ENCODE results near the gene FARSB. TPM values are rescaled to one million over a fixed set of nuclear protein-coding genes. Genes with fewer than 3 reads are reported as not detected.

FARSB gene
- total RNA-seq, 1 experiment from 2014 or later, result 36.1 TPM

DNA sequence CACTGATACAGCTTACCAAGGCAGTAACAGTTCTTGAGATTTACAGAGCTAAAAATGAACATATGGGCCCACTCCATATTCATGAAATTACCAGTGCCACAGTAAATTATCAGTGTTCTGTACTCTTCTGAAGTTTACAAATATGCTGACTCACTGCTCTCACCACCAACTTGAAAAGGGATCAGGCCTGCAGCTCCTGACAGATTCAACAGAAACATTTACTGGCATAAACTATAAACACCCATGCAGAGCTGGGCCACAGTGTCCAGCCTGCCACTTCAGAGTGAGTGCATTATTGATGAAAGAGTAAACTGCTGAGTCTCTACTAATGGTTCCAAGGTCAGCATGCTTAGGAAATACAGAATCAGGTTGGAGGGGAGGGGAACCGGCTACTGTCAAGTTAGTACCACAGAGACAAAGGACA, 83.1 kb downstream of the FARSB start:
- peak in 1 of 2 experiments; percentile 54 for DNase-seq (ENCODE audit: low read depth in 1 of 2, low spot score in 2 of 2)
- Histone ChIP-seq H3K4me3 (no peak overlapping the region), H3K9me3 (replicated peaks) (no peaks in the 10 kb centered on the region), H3K4me1 (replicated peaks) (peaks cover 17% of the 10 kb centered on the region), H3K27me3 (replicated peaks) (no peaks in the 10 kb centered on the region), H3K36me3 (peaks cover 65% of the 10 kb centered on the region), H3K27ac (peak overlapping the region; percentile 31)

DNA sequence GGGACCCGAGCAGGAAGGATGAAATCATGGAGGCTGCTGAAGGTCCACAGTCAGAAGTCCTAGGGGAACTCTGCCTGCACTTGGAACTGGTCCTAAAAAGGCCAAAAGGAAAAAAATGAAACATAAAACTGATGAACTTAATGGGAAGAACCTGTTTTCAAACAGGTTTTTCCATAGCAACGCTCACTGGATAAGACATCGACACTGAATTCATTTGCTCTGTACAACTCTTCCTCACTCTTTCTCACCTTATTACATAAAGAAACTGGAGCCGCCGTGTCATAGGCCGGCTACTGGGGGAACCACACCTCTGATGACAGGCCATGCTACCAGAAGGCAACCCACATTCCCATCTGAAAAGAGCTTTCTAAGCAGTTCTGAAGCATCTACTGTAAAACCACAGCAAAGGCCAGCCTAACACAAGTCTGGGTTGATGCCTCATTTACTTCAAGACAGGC, 83.6 kb downstream of the FARSB start:
- H3K27me3 ChIP-seq (replicated peaks), result no peaks in the 10 kb centered on the region
- no peak overlapping the region for H3K4me3 ChIP-seq
- H3K27ac ChIP-seq, result peak overlapping the region; percentile 31
- no peak for DNase-seq (ENCODE audit: low read depth in 1 of 2, low spot score in 2 of 2)
- peaks cover 17% of the 10 kb centered on the region for H3K4me1 ChIP-seq (replicated peaks)
- no peaks in the 10 kb centered on the region for H3K9me3 ChIP-seq (replicated peaks)
- H3K36me3 ChIP-seq, result peaks cover 70% of the 10 kb centered on the region

DNA sequence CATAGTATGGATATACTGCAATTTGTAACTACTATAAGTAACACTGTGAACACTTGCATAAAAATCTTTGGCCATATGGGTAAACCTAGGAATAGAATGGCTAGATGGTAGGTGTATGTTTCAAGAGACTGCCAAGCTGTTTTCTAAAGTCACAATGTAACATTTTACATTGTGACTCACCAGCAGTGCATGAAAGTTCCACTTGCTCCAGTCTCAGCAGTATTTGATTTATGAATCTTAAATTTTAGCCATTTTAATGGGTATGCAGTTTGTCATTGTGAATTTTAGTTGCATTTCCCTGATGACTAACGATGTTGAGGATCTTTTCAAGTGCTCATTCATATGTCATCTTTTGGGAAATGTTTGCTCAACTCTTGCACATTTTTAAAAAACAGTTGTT, 86.1 kb downstream of the FARSB start:
- Histone ChIP-seq H3K9me3 (replicated peaks) (no peaks in the 10 kb centered on the region), H3K36me3 (peaks cover 59% of the 10 kb centered on the region), H3K27ac (no peak overlapping the region), H3K27me3 (replicated peaks) (no peaks in the 10 kb centered on the region), H3K4me1 (replicated peaks) (peaks cover 17% of the 10 kb centered on the region), H3K4me3 (no peak overlapping the region)
- no peak for DNase-seq (ENCODE audit: low read depth in 1 of 2, low spot score in 2 of 2)

DNA sequence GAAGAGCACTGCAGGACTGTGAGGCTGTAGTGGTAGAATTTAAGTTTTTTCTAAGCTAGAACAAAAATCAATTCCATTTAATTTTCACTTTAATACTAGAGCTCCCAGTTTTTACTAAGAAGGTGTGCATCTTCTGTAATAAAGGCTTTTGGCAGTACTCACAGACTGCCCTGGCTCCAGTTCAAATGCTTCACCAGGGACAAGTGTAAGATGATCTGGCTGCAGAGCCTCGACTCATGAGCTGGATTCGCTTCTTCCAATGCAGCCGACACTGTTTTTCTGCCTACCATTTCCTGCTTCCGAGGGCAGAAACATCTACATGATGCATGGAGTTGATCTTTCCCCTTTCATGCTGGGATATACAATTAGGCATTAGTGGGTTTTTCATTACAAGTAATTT, 87.0 kb downstream of the FARSB start:
- Histone ChIP-seq H3K4me1 (replicated peaks) (peaks cover 16% of the 10 kb centered on the region), H3K4me3 (no peak overlapping the region), H3K27ac (no peak overlapping the region), H3K27me3 (replicated peaks) (no peaks in the 10 kb centered on the region), H3K36me3 (peaks cover 54% of the 10 kb centered on the region), H3K9me3 (replicated peaks) (no peaks in the 10 kb centered on the region)
- DNase-seq (ENCODE audit: low read depth in 1 of 2, low spot score in 2 of 2), result no peak

DNA sequence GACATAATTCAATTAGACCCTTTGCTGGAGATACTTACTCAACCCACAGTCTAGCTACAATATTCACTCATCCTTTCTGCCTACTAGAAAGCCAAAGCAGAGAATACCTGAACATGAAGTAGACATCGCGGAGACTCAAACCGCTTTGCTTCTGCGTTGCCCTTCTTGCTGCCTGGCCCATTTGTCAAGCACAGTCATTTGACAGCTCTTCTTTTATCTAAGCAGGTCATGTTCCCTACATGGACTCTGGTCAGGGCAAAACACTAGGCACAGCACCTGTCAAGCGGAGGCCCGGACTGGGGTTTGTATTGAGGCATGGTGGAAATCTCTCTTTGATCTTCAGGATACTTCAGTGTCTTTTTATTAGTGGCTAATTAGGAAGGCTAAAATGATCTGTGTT, 89.7 kb downstream of the FARSB start:
- DNase-seq (ENCODE audit: low read depth in 1 of 2, low spot score in 2 of 2), result no peak
- no peak overlapping the region for H3K27ac ChIP-seq
- H3K4me3 ChIP-seq, result no peak overlapping the region

DNA sequence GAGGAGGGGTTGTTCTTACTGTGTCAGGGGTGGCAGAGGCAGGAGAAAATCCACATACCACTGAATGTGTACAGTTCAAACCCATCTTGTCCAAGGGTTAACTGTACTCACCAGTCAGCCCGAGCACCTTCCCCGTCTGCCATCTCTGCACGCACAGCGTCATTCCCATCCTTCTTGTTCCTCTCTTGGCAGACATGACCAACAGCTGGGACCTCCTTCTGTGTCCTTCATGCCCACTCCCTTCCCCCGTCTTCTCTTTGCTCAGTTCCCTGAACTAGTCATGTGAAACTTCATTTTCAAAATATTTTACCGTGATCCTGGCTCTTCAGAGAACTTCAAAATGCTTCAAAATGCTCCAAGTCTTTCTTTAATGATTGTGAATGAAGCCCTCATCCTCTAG, 92.0 kb downstream of the FARSB start:
- no peak for DNase-seq (ENCODE audit: low read depth in 1 of 2, low spot score in 2 of 2)
- peaks cover 20% of the 10 kb centered on the region for H3K36me3 ChIP-seq
- no peaks in the 10 kb centered on the region for H3K4me1 ChIP-seq (replicated peaks)

More for the DNA sequence above, 89.7 kb downstream of the FARSB start:
- H3K4me1 ChIP-seq (replicated peaks), result no peaks in the 10 kb centered on the region
- peaks cover 40% of the 10 kb centered on the region for H3K36me3 ChIP-seq
- no peaks in the 10 kb centered on the region for H3K27me3 ChIP-seq (replicated peaks)
- no peaks in the 10 kb centered on the region for H3K9me3 ChIP-seq (replicated peaks)

DNA sequence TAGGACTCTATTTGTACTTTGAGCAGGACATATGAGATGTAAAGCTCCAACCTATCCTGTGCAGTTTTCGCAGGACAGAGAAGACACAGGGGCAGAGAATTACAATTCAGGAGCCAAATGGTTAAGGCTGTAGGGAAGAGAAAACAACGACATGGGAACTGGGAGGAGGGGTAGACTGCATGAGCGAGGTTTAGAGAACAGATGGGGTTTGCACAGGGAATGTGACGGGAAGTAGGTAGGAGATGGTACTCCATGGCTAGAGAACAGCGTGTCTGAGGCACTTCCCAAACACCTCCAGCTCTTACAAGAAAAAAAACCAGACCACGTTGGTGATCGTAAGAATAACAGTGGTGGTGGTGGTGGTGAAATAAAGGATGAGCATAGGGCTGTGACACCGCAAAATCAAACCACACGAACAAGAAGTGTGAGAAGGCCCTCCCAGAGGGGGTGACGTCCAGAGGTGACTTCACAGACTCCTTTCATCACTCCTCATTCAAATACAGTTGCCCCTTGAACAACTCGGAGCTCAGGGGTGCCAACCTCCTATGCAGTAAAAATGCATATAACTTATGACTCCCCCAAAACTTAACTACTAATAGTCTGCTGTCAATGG, 92.7 kb downstream of the FARSB start:
- H3K9me3 ChIP-seq (replicated peaks), result no peaks in the 10 kb centered on the region
- no peak overlapping the region for H3K4me3 ChIP-seq
- H3K4me1 ChIP-seq (replicated peaks), result no peaks in the 10 kb centered on the region
- no peak for DNase-seq (ENCODE audit: low read depth in 1 of 2, low spot score in 2 of 2)
- H3K27ac ChIP-seq, result no peak overlapping the region
- H3K27me3 ChIP-seq (replicated peaks), result no peaks in the 10 kb centered on the region
- H3K36me3 ChIP-seq, result peaks cover 14% of the 10 kb centered on the region

More for the DNA sequence above, 92.0 kb downstream of the FARSB start:
- no peak overlapping the region for H3K27ac ChIP-seq
- no peak overlapping the region for H3K4me3 ChIP-seq
- no peaks in the 10 kb centered on the region for H3K9me3 ChIP-seq (replicated peaks)
- H3K27me3 ChIP-seq (replicated peaks), result no peaks in the 10 kb centered on the region

DNA sequence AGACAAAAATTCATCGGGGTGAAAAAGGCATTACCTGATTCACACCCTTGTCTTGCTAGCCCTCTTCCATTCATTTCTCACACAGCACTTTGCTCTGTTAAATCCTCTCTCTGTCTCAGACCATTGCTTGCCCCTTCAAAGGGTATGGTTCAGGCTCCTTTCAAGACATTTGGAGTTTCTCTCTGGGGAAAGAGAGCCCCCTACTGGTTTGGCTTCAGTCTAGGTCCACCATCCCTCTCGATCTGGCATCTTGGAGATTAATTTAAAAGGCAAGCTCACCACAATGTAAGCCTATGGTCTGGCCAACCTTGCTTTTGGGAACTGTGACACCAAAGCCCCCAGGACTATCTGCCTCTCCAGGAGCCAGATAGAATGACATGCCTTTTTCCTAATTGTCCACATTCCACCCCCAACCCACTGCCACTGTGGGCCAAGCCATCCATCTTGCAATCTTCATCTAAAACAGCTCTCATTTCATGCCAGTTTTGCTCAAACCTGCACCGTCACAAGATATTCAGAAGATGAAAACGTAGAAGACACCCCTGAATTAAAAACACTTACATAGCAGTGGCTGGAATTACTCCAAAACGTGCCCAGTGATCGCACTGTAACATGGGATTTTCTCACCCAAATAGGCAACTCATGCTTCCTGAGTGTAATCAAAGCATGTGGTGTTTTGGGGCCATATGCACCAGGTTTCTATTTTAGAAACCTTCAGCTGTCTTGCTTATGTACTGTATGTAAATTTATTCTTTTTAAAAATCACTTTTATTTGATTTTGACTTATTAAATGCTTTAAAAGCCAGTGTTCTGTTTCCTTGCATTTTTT, 93.9 kb downstream of the FARSB start:
- DNase-seq (ENCODE audit: low read depth in 1 of 2, low spot score in 2 of 2), result peak in 1 of 2 experiments; percentile 31
- Histone ChIP-seq H3K4me3 (no peak overlapping the region), H3K9me3 (replicated peaks) (no peaks in the 10 kb centered on the region), H3K4me1 (replicated peaks) (no peaks in the 10 kb centered on the region), H3K27me3 (replicated peaks) (no peaks in the 10 kb centered on the region), H3K27ac (no peak overlapping the region), H3K36me3 (peaks cover 3% of the 10 kb centered on the region)

DNA sequence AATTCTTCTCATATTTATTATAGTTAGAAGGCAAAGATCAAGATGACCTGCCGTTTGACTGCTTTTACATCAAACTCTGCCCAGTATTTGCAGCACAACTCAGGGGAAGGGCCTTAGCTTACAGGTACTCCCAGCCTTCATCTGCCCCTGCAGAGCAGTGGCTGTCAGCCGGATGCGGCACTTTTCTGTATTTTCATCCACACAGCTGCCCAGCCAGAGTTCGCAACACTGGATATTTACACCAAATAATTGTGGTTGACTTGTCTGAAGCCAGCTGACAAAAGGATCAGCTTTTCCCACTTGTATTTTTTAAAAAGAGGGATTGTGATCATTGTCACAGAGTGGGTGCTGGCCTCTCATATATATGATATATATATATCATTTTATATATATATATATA, 94.7 kb downstream of the FARSB start:
- no peak for DNase-seq (ENCODE audit: low read depth in 1 of 2, low spot score in 2 of 2)
- Histone ChIP-seq H3K27me3 (replicated peaks) (no peaks in the 10 kb centered on the region), H3K9me3 (replicated peaks) (no peaks in the 10 kb centered on the region), H3K36me3 (peaks cover under 1% of the 10 kb centered on the region; the same call in 1 of the 2 replicates), H3K4me3 (no peak overlapping the region), H3K4me1 (replicated peaks) (no peaks in the 10 kb centered on the region), H3K27ac (no peak overlapping the region)

DNA sequence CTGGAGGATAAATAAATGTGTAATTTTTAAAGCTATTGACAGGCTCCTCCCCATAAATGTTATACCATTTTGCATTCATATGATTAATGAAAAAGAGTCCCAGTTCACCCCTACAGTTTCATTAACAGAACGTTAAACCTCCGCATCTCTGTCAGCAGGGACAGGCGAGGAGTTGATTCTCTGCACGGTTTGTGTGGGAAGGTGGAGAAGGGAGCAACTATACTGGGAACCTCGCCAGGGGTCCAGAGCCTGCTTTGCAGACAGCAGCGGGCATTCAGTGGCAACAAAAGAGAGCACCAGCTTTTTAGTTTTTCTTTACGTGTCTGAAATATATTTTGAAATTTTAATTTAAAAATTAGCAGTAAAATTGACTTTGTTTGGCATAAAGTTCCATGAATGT, 101.4 kb downstream of the FARSB start:
- Histone ChIP-seq H3K36me3 (no peaks in the 10 kb centered on the region), H3K4me1 (replicated peaks) (no peaks in the 10 kb centered on the region), H3K9me3 (replicated peaks) (no peaks in the 10 kb centered on the region), H3K4me3 (no peak overlapping the region), H3K27me3 (replicated peaks) (no peaks in the 10 kb centered on the region; the same call in 1 of the 2 replicates), H3K27ac (no peak overlapping the region)
- DNase-seq (ENCODE audit: low read depth in 1 of 2, low spot score in 2 of 2), result no peak

DNA sequence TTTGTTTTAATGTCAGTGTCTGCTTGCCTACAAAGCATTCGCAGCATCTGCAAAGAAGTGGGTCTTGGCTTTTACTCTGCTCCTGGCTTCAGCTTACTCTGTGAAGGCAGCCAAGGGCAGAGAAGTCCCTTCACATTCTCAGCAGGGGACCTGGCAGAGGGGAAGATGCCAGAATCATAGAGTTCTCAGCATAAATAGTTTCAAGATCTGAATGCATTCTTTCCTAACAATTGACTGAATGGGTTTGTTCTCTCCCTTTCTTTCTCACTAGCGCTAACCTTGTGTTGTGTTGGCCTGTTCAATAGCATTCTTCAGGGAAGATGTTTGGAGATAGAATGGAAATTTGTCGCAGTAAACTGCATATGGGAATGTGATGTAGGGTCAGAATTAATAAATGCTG, 106.9 kb downstream of the FARSB start:
- no peaks in the 10 kb centered on the region for H3K4me1 ChIP-seq (replicated peaks)
- H3K9me3 ChIP-seq (replicated peaks), result no peaks in the 10 kb centered on the region
- DNase-seq (ENCODE audit: low read depth in 1 of 2, low spot score in 2 of 2), result no peak
- H3K27me3 ChIP-seq (replicated peaks), result peaks cover 7% of the 10 kb centered on the region
- no peak overlapping the region for H3K27ac ChIP-seq
- no peak overlapping the region for H3K4me3 ChIP-seq
- H3K36me3 ChIP-seq, result no peaks in the 10 kb centered on the region

DNA sequence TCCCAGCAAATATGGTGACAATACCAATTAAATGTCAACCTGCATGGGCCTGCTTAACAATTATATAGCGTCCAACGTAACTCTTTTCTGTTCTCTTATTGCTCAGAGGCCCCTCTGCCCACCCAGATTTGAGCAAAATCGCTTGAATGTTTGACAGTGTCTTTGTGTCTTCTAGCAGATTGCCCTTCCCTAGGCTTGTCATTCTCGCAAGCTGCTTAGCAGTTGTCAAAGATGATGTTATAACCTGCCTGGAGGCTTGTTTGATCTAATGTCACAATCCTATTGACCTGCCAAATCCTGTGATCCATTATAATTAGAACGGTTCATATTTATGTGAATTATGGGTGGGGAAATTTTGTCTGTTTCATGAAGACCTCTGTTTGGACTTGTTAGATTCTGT, 108.8 kb downstream of the FARSB start:
- DNase-seq (ENCODE audit: low read depth in 1 of 2, low spot score in 2 of 2), result no peak
- Histone ChIP-seq H3K27me3 (replicated peaks) (peaks cover 15% of the 10 kb centered on the region), H3K27ac (no peak overlapping the region), H3K36me3 (no peaks in the 10 kb centered on the region), H3K4me1 (replicated peaks) (no peaks in the 10 kb centered on the region), H3K4me3 (no peak overlapping the region), H3K9me3 (replicated peaks) (no peaks in the 10 kb centered on the region)

DNA sequence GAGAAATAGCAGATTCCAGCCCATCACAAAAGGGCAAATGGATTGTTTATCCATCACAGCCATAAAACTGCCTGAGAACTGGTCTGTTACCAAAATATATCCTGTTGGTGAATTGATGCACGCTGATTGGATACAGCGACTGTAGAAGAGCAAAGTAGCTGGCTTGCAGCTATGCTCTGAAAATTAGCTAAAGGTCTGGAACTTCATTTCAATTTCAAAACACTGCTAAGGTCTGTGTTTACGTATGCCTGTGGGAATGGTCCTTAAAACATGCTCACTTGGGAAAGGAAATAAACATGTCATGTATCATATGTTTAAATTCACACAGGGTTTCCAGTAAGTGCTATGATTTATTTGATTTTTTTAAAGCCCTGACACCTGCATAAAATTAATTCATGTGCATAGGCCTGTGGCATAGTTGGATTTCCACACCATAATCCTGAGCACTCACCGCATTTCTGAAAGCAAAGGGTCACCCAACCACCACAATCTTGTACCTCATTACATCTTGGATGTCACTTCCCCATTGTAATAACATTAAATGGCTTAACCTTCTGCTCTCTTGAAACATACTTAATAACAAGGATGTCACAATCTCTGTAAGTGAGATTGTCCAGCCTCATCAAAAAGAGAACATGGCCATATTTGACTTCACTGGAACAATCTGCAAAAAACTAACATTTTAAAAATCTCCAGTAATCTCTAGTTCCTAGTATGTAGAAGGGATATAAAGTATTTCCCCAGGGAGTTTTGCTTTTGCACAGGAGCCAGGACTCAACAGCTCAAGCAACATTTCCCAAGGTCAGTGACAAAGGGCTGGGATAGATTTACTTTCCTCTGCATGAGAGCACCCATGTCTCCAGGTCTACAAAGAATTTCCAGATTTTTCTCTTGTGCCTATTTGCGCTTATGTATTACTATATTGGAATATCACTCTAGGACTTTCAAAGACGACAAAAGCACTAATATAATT, 109.8 kb downstream of the FARSB start:
- Histone ChIP-seq H3K27me3 (replicated peaks) (peaks cover 15% of the 10 kb centered on the region), H3K4me1 (replicated peaks) (no peaks in the 10 kb centered on the region), H3K36me3 (no peaks in the 10 kb centered on the region), H3K4me3 (no peak overlapping the region), H3K27ac (no peak overlapping the region), H3K9me3 (replicated peaks) (no peaks in the 10 kb centered on the region)
- DNase-seq (ENCODE audit: low read depth in 1 of 2, low spot score in 2 of 2), result no peak

All from SJSA1 (cell line).